ENCODE results near the gene SAMD9L. TPM values are rescaled to one million over a fixed set of nuclear protein-coding genes. Genes with fewer than 3 reads are reported as not detected.

SAMD9L gene
- total RNA-seq, 4 donors from 2014 or later, result 8.1 to 17.4 (median 10.7) TPM

DNA sequence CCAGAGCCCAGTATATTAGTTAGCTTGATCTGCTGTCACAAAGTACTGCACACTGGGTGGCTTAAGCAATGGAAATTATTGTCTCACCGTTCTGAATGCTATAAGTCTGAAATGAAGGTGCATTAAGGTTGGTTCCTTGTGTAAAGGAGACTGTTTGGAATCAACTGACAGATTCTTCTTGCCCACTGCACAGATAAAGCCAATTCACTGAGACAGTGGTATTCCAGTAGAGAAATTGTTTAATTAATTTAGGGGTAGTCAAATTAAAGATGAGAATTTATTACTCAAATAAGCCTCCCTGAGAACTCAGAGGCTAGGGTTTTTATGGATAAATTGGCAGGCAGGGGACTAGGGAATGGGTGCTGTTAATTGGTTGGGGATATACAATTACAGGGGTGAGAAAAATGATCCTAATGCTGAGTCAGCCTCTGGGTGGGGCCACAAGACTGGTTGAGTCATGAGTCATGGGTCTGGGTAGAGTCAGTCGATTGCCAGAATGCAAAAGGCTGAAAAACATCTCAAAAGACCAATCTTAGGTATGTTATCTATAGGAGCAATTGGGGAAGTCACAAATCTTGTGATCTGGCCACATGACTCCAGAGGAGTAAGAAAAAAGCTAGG is 23.5 kb upstream of the SAMD9L start:
- intact Hi-C loops (cut with DNase I), result no loop called here
- DNase-seq, result no peak
- TF ChIP-seq POLR2A (IDR thresholded peaks at IDR 0.05), result no peak
- TF ChIP-seq, protein P1, sequence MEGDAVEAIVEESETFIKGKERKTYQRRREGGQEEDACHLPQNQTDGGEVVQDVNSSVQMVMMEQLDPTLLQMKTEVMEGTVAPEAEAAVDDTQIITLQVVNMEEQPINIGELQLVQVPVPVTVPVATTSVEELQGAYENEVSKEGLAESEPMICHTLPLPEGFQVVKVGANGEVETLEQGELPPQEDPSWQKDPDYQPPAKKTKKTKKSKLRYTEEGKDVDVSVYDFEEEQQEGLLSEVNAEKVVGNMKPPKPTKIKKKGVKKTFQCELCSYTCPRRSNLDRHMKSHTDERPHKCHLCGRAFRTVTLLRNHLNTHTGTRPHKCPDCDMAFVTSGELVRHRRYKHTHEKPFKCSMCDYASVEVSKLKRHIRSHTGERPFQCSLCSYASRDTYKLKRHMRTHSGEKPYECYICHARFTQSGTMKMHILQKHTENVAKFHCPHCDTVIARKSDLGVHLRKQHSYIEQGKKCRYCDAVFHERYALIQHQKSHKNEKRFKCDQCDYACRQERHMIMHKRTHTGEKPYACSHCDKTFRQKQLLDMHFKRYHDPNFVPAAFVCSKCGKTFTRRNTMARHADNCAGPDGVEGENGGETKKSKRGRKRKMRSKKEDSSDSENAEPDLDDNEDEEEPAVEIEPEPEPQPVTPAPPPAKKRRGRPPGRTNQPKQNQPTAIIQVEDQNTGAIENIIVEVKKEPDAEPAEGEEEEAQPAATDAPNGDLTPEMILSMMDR (IDR thresholded peaks at IDR 0.05), result no peak
- no peaks in the 10 kb centered on the region for H3K4me1 ChIP-seq
- WGBS, 2 donors, result 42 to 62% methylated on average over 2 of the region's 2 CpGs
- H3K27me3 ChIP-seq, result no peaks in the 10 kb centered on the region
- no peaks in the 10 kb centered on the region for H3K36me3 ChIP-seq
- H3K9me3 ChIP-seq, result no peaks in the 10 kb centered on the region
- no peak overlapping the region for H3K4me3 ChIP-seq (replicated peaks in 1 of 3)
- no peak overlapping the region for H3K27ac ChIP-seq

DNA sequence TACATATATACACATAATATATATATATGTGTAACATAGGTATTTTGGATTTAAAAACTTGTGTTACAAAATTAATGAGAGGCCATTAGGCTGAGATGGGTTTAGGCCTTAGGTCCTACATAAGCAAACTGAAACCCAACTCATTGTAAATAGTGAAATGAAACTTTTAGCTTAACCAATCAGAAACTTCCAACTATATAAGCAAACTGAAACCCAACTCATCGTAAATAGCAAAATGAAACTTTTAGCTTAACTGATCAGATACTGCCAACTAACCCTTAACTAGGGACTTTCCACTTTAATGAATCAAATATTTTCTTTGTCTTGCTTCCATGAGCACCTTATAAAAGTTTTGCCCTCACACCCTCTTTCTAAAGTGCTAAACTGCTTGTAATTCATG is 17.3 kb upstream of the SAMD9L start:
- DNase-seq, result no peak
- H3K4me1 ChIP-seq, result no peaks in the 10 kb centered on the region
- intact Hi-C loops (cut with DNase I), result no loop called here
- H3K27me3 ChIP-seq, result no peaks in the 10 kb centered on the region
- no peak overlapping the region for H3K4me3 ChIP-seq (replicated peaks in 1 of 3)
- no peak overlapping the region for H3K27ac ChIP-seq
- no peaks in the 10 kb centered on the region for H3K36me3 ChIP-seq
- TF ChIP-seq, protein P1 (IDR thresholded peaks at IDR 0.05), result no peak
- TF ChIP-seq POLR2A (IDR thresholded peaks at IDR 0.05), result no peak
- H3K9me3 ChIP-seq, result no peaks in the 10 kb centered on the region
- WGBS, 2 donors, result 44 to 72% methylated on average over 1 of the region's 1 CpG

DNA sequence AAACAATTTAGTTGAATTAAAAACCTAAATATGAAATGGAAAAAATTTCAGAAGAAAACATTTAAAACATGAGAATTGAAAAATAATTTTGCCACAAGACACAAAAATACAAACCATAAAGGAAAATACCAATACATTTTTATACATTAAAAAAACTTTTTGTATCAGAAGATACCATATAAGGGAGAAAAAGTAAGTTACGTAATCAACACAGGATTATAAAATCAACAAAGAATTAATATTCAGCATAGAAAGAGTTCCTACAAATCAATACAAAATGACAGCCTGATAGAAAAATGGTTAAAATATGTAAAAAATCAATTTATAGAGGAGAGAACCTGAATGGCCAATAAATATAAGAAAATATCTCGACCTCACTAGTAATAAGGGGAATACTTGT is 16.6 kb upstream of the SAMD9L start:
- no peak for TF ChIP-seq POLR2A (IDR thresholded peaks at IDR 0.05)
- TF ChIP-seq, protein P1 (IDR thresholded peaks at IDR 0.05), result no peak
- intact Hi-C loops (cut with DNase I), result no loop called here
- Histone ChIP-seq H3K36me3 (no peaks in the 10 kb centered on the region), H3K27ac (no peak overlapping the region), H3K9me3 (no peaks in the 10 kb centered on the region), H3K4me3 (replicated peaks in 1 of 3) (no peak overlapping the region), H3K27me3 (no peaks in the 10 kb centered on the region), H3K4me1 (no peaks in the 10 kb centered on the region)
- 90 to 93% methylated on average over 2 of the region's 2 CpGs for WGBS, 2 donors
- DNase-seq, result no peak

DNA sequence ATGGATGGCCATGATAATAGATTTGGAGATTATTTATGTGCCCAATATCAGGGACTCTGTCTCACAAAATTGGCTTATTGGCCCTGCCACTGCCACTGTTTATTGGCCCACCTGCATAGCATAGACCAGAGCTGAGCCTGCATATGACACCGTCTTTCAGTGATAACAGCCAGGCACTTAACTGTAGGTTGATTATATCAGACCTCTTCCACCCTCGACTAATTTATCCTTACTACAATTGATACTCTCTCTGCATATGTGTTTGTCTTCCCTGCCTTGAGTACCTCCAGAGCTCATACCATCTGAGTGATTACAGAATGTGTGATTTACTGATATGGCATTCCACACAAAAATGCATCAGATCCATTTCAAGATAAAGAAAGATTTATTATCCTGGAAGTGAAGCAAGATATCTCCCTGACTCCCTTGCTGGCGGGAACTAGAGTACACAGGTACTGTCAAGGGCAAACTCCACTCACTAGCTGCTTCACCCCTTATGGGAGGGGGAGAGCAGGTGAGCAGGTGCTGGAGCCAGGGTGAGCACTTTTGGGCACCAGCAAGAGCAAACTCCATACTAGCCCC is 13.1 kb upstream of the SAMD9L start:
- intact Hi-C loops (cut with DNase I), result no loop called here

DNA sequence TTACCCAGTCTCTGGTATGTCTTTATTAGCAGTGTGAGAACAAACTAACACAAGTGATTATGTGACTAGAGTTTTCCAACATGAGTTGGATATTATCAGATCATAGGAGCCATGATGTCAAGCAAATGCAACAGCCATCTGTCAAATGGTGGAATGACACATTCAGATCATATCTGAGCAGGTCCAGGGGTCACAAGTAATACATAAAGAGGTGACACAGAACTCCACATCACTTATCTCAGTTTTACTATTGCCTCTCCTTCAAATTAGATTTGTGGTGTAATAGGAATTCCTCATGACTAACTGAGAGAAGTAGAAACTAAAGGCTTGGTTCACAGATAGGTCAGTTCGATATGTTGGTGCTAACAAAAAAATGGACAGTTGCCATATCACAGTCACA is 12.2 kb upstream of the SAMD9L start:
- Histone ChIP-seq H3K36me3 (no peaks in the 10 kb centered on the region), H3K27me3 (no peaks in the 10 kb centered on the region), H3K9me3 (no peaks in the 10 kb centered on the region), H3K4me1 (no peaks in the 10 kb centered on the region), H3K4me3 (replicated peaks in 1 of 3) (no peak overlapping the region), H3K27ac (no peak overlapping the region)
- TF ChIP-seq, protein P1 (IDR thresholded peaks at IDR 0.05), result no peak
- no peak for TF ChIP-seq POLR2A (IDR thresholded peaks at IDR 0.05)
- no peak for DNase-seq
- intact Hi-C loops (cut with DNase I), result no loop called here
- WGBS, 2 donors, result 64 to 78% methylated on average over 1 of the region's 1 CpG

More for the DNA sequence above, 13.1 kb upstream of the SAMD9L start:
- Histone ChIP-seq H3K9me3 (no peaks in the 10 kb centered on the region), H3K27ac (no peak overlapping the region), H3K36me3 (no peaks in the 10 kb centered on the region), H3K4me3 (replicated peaks in 1 of 3) (no peak overlapping the region), H3K4me1 (no peaks in the 10 kb centered on the region), H3K27me3 (no peaks in the 10 kb centered on the region)
- 77 to 90% methylated on average over 3 of the region's 3 CpGs for WGBS, 2 donors
- no peak for TF ChIP-seq POLR2A (IDR thresholded peaks at IDR 0.05)
- TF ChIP-seq, protein P1 (IDR thresholded peaks at IDR 0.05), result no peak
- no peak for DNase-seq
